ENCODE data around the gene RNF26.

RNF26 gene

GRCh38 chr11:119366690-119367620 lies 32.6 kb downstream of the RNF26 start:
- no peak overlapping the region for H3K4me3 ChIP-seq (ENCODE audit: low read length)
- DNase-seq (ENCODE audit: low read depth, low spot score): no peak

GRCh38 chr11:119367661-119368120 lies 33.4 kb downstream of the RNF26 start:
- H3K4me3 ChIP-seq (ENCODE audit: low read length): no peak overlapping the region
- no peak for DNase-seq (ENCODE audit: low read depth, low spot score)

- no peak for DNase-seq (ENCODE audit: low read depth, low spot score)
- no peak overlapping the region for H3K4me3 ChIP-seq (ENCODE audit: low read length)
Measured at GRCh38 chr11:119368121-119369034, 34.1 kb downstream of the RNF26 start.

- no peak for DNase-seq (ENCODE audit: low read depth, low spot score)
- no peak overlapping the region for H3K4me3 ChIP-seq (ENCODE audit: low read length)
Measured at GRCh38 chr11:119369132-119369925, 35.0 kb downstream of the RNF26 start.

GRCh38 chr11:119370486-119371046 lies 36.2 kb downstream of the RNF26 start:
- no peak for DNase-seq (ENCODE audit: low read depth, low spot score)
- no peak overlapping the region for H3K4me3 ChIP-seq (ENCODE audit: low read length)

GRCh38 chr11:119371067-119371601 lies 36.8 kb downstream of the RNF26 start:
- no peak for DNase-seq (ENCODE audit: low read depth, low spot score)
- no peak overlapping the region for H3K4me3 ChIP-seq (ENCODE audit: low read length)

- no peak for DNase-seq (ENCODE audit: low read depth, low spot score)
- no peak overlapping the region for H3K4me3 ChIP-seq (ENCODE audit: low read length)
Measured at GRCh38 chr11:119371778-119372182, 37.5 kb downstream of the RNF26 start.

- no peak for DNase-seq (ENCODE audit: low read depth, low spot score)
- H3K4me3 ChIP-seq (ENCODE audit: low read length): no peak overlapping the region
Measured at GRCh38 chr11:119372260-119373058, 38.1 kb downstream of the RNF26 start.

GRCh38 chr11:119373059-119373920 lies 39.0 kb downstream of the RNF26 start:
- no peak overlapping the region for H3K4me3 ChIP-seq (ENCODE audit: low read length)
- no peak for DNase-seq (ENCODE audit: low read depth, low spot score)

GRCh38 chr11:119373921-119374631 lies 39.7 kb downstream of the RNF26 start:
- H3K4me3 ChIP-seq (ENCODE audit: low read length): no peak overlapping the region
- peak; percentile 24 for DNase-seq (ENCODE audit: low read depth, low spot score)

- no peak overlapping the region for H3K4me3 ChIP-seq (ENCODE audit: low read length)
- DNase-seq (ENCODE audit: low read depth, low spot score): no peak
Measured at GRCh38 chr11:119374632-119375336, 40.5 kb downstream of the RNF26 start.

- no peak for DNase-seq (ENCODE audit: low read depth, low spot score)
- no peak overlapping the region for H3K4me3 ChIP-seq (ENCODE audit: low read length)
Measured at GRCh38 chr11:119375337-119376196, 41.2 kb downstream of the RNF26 start.

- H3K4me3 ChIP-seq (ENCODE audit: low read length): no peak overlapping the region
- DNase-seq (ENCODE audit: low read depth, low spot score): no peak
Measured at GRCh38 chr11:119376197-119376847, 42.0 kb downstream of the RNF26 start.

GRCh38 chr11:119377112-119377901 lies 43.0 kb downstream of the RNF26 start:
- no peak overlapping the region for H3K4me3 ChIP-seq (ENCODE audit: low read length)
- no peak for DNase-seq (ENCODE audit: low read depth, low spot score)

Measured in Jurkat, Clone E6-1 (cell line).